ENCODE results near the gene KIN. TPM values are rescaled to one million over a fixed set of nuclear protein-coding genes. Genes with fewer than 3 reads are reported as not detected.

The KIN gene
- total RNA-seq, 1 experiment from 2014 or later, result 8.4 TPM

DNA sequence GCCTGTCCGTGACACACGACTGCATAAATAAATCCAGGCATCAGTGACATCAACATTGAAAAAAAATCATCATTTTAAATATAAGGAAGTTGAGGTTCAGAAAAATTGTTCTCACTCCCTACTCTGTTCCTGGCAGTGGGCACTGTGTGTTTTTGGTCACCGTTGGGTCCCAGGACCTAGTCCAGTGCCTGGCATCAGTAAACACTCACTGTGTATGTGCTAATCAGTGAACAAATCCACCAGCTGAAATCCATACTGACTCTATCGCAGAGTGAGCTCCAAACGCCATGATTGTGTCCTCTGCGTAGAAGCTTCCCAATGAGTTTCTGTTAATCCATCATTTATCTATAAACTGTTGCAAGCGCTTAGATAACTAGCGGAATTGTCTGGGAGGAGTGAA lies 43.5 kb downstream of the KIN start:
- intact Hi-C loops (cut with micrococcal nuclease; ENCODE audit: unreplicated experiment) (no loop called here), in situ Hi-C loops (cut with HindIII; ENCODE audit: low pct_unique_long_range_greater_than_20kb, low sequenced_read_pairs) (no loop called here)
- no peak overlapping the region for H3K4me3 ChIP-seq (ENCODE audit: low read depth in 2 of 2, low read length in 2 of 2)
- TF ChIP-seq, protein P1, sequence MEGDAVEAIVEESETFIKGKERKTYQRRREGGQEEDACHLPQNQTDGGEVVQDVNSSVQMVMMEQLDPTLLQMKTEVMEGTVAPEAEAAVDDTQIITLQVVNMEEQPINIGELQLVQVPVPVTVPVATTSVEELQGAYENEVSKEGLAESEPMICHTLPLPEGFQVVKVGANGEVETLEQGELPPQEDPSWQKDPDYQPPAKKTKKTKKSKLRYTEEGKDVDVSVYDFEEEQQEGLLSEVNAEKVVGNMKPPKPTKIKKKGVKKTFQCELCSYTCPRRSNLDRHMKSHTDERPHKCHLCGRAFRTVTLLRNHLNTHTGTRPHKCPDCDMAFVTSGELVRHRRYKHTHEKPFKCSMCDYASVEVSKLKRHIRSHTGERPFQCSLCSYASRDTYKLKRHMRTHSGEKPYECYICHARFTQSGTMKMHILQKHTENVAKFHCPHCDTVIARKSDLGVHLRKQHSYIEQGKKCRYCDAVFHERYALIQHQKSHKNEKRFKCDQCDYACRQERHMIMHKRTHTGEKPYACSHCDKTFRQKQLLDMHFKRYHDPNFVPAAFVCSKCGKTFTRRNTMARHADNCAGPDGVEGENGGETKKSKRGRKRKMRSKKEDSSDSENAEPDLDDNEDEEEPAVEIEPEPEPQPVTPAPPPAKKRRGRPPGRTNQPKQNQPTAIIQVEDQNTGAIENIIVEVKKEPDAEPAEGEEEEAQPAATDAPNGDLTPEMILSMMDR (IDR thresholded peaks at IDR 0.05), result no peak
- TF ChIP-seq, protein P2, sequence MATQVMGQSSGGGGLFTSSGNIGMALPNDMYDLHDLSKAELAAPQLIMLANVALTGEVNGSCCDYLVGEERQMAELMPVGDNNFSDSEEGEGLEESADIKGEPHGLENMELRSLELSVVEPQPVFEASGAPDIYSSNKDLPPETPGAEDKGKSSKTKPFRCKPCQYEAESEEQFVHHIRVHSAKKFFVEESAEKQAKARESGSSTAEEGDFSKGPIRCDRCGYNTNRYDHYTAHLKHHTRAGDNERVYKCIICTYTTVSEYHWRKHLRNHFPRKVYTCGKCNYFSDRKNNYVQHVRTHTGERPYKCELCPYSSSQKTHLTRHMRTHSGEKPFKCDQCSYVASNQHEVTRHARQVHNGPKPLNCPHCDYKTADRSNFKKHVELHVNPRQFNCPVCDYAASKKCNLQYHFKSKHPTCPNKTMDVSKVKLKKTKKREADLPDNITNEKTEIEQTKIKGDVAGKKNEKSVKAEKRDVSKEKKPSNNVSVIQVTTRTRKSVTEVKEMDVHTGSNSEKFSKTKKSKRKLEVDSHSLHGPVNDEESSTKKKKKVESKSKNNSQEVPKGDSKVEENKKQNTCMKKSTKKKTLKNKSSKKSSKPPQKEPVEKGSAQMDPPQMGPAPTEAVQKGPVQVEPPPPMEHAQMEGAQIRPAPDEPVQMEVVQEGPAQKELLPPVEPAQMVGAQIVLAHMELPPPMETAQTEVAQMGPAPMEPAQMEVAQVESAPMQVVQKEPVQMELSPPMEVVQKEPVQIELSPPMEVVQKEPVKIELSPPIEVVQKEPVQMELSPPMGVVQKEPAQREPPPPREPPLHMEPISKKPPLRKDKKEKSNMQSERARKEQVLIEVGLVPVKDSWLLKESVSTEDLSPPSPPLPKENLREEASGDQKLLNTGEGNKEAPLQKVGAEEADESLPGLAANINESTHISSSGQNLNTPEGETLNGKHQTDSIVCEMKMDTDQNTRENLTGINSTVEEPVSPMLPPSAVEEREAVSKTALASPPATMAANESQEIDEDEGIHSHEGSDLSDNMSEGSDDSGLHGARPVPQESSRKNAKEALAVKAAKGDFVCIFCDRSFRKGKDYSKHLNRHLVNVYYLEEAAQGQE (IDR thresholded peaks at IDR 0.05; ENCODE audit: insufficient read depth in 1 of 2, low read depth in 2 of 2, low read length in 1 of 2), result no peak
- TF ChIP-seq TCF7L2 (IDR thresholded peaks at IDR 0.05; ENCODE audit: low read depth, low read length) (no peak), POLR2AphosphoS5 (IDR thresholded peaks at IDR 0.05; ENCODE audit: low read depth, low read length) (no peak), SIN3A (IDR thresholded peaks at IDR 0.05; ENCODE audit: borderline replicate concordance, insufficient read depth, low read depth, low read length) (no peak)
- H3K27ac ChIP-seq (ENCODE audit: low read length), result no peak overlapping the region
- CTCF ChIA-PET, result no interaction called here
- H3K27me3 ChIP-seq (ENCODE audit: control insufficient read depth, insufficient read depth, low read length), result no peaks in the 10 kb centered on the region
- H3K9me3 ChIP-seq (ENCODE audit: control insufficient read depth, insufficient read depth, low read depth, low read length), result no peaks in the 10 kb centered on the region
- no peak for ATAC-seq
- POLR2A ChIA-PET, result no interaction called here
- no TSS peak for BruUV-seq (replicated peaks)
- no peaks in the 10 kb centered on the region for H3K36me3 ChIP-seq (ENCODE audit: control insufficient read depth, insufficient read depth, low read length)
- no peak for DNase-seq (ENCODE audit: low read depth, low spot score)
- H3K4me1 ChIP-seq (ENCODE audit: control insufficient read depth, insufficient read depth, low read length), result no peaks in the 10 kb centered on the region

DNA sequence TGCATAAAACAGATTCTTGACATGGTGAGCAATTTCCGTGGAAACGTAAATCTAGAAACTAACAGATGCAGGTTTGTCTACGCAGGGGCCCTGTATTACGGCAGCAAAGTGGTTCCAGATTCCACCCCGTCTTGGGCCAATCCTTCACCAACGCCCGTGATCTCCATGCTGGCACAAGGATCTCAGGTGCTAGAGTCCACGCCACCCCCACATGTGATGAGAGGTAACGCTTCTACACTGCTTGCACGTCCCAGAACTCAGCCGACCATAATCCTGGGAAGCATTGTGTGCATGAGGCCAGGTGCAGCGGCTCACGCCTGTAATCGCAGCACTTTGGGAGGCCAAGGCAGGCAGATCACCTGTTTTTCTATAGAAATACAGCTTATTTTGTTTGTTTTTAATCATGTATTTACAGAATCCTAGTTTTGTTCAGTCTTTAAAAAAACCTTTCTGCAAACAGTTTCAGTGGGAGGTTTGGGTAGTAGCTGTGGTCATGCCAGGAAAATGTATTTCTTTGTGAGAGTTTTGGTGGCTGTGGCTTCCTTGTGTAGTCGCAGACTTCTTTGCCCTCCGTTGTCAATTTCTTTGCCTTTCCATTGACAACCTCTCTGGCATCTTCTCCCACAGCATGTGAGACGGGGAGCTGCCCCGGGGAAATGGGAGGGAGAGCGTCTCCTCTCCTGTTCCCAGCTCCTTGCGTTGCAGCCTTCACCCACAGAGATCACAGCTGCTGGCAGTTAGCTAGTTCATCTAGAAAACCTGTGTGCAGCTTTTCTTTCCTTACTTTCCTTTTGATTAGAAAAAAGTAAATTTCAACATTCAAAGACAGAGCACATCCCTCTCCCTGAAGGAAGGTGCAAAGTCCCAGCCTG lies 49.0 kb downstream of the KIN start:
- no peak overlapping the region for H3K27ac ChIP-seq (ENCODE audit: low read length)
- no peaks in the 10 kb centered on the region for H3K4me1 ChIP-seq (ENCODE audit: control insufficient read depth, insufficient read depth, low read length)
- no peaks in the 10 kb centered on the region for H3K9me3 ChIP-seq (ENCODE audit: control insufficient read depth, insufficient read depth, low read depth, low read length)
- intact Hi-C loops (cut with micrococcal nuclease; ENCODE audit: unreplicated experiment), result no loop called here
- BruUV-seq (replicated peaks), result no TSS peak
- ATAC-seq (no peak), DNase-seq (ENCODE audit: low read depth, low spot score) (no peak)
- H3K4me3 ChIP-seq (ENCODE audit: low read depth in 2 of 2, low read length in 2 of 2), result no peak overlapping the region
- H3K36me3 ChIP-seq (ENCODE audit: control insufficient read depth, insufficient read depth, low read length), result no peaks in the 10 kb centered on the region
- H3K27me3 ChIP-seq (ENCODE audit: control insufficient read depth, insufficient read depth, low read length), result no peaks in the 10 kb centered on the region
- ChIA-PET POLR2A (no interaction called here), CTCF (no interaction called here)
- TF ChIP-seq, protein P1 (IDR thresholded peaks at IDR 0.05), result no peak
- TF ChIP-seq SIN3A (IDR thresholded peaks at IDR 0.05; ENCODE audit: borderline replicate concordance, insufficient read depth, low read depth, low read length), result no peak
- no peak for TF ChIP-seq POLR2AphosphoS5 (IDR thresholded peaks at IDR 0.05; ENCODE audit: low read depth, low read length)
- TF ChIP-seq, protein P2 (IDR thresholded peaks at IDR 0.05; ENCODE audit: insufficient read depth in 1 of 2, low read depth in 2 of 2, low read length in 1 of 2), result no peak
- no peak for TF ChIP-seq TCF7L2 (IDR thresholded peaks at IDR 0.05; ENCODE audit: low read depth, low read length)
- in situ Hi-C loops (cut with HindIII; ENCODE audit: low pct_unique_long_range_greater_than_20kb, low sequenced_read_pairs), result no loop called here

Measured in Panc1 (cell line).